ENCODE results near the gene TMEM26. TPM values are rescaled to one million over a fixed set of nuclear protein-coding genes. Genes with fewer than 3 reads are reported as not detected.

The TMEM26 gene
- total RNA-seq, result not detected

- CTCF ChIA-PET, result no interaction called here
- Mint-ChIP-seq H3K36me3 (ENCODE audit: low read depth) (no peaks in the 10 kb centered on the region), H3K27me3 (peaks cover 54% of the 10 kb centered on the region), H3K4me3 (no peak within 1 kb of the TSS), H3K27ac (no peak within 1 kb of the TSS), H3K4me1 (peaks cover 3% of the 10 kb centered on the region), H3K9me3 (no peaks in the 10 kb centered on the region)
- DNase-seq, result no peak
- POLR2A ChIA-PET, result no interaction called here
Measured at GRCh38 chr10:61452655-61453641, at the start of gene TMEM26. Gene TMEM26 (minus strand): TSS chr10:61453381. CDS start chr10:61453081, 300 bp downstream.

- Mint-ChIP-seq H3K27ac (no peak overlapping the region), H3K4me1 (no peaks in the 10 kb centered on the region), H3K27me3 (no peaks in the 10 kb centered on the region), H3K4me3 (no peak overlapping the region), H3K9me3 (no peaks in the 10 kb centered on the region), H3K36me3 (ENCODE audit: low read depth) (no peaks in the 10 kb centered on the region)
- CTCF ChIA-PET, result no interaction called here
- POLR2A ChIA-PET, result no interaction called here
- no peak for DNase-seq
Measured at GRCh38 chr10:61500460-61500859, 47.3 kb upstream of the TMEM26 start.

GRCh38 chr10:61492364-61492995, 39.3 kb upstream of the TMEM26 start:
- Mint-ChIP-seq H3K27me3 (no peaks in the 10 kb centered on the region), H3K4me3 (no peak overlapping the region), H3K4me1 (no peaks in the 10 kb centered on the region), H3K27ac (no peak overlapping the region), H3K36me3 (ENCODE audit: low read depth) (no peaks in the 10 kb centered on the region), H3K9me3 (no peaks in the 10 kb centered on the region)
- CTCF ChIA-PET, result no interaction called here
- DNase-seq, result no peak
- POLR2A ChIA-PET, result no interaction called here

- no peaks in the 10 kb centered on the region for H3K36me3 Mint-ChIP-seq (ENCODE audit: low read depth)
- H3K4me3 Mint-ChIP-seq, result no peak overlapping the region
- H3K27ac Mint-ChIP-seq, result no peak overlapping the region
- ChIA-PET POLR2A (no interaction called here), CTCF (no interaction called here)
- H3K27me3 Mint-ChIP-seq, result no peaks in the 10 kb centered on the region
- H3K4me1 Mint-ChIP-seq, result no peaks in the 10 kb centered on the region
- no peaks in the 10 kb centered on the region for H3K9me3 Mint-ChIP-seq
- no peak for DNase-seq
Measured at GRCh38 chr10:61487506-61487905, 34.3 kb upstream of the TMEM26 start.

GRCh38 chr10:61486738-61487396, 33.7 kb upstream of the TMEM26 start:
- ChIA-PET POLR2A (no interaction called here), CTCF (no interaction called here)
- no peaks in the 10 kb centered on the region for H3K27me3 Mint-ChIP-seq
- no peaks in the 10 kb centered on the region for H3K9me3 Mint-ChIP-seq
- DNase-seq, result no peak
- no peaks in the 10 kb centered on the region for H3K4me1 Mint-ChIP-seq
- no peaks in the 10 kb centered on the region for H3K36me3 Mint-ChIP-seq (ENCODE audit: low read depth)
- H3K4me3 Mint-ChIP-seq, result no peak overlapping the region
- no peak overlapping the region for H3K27ac Mint-ChIP-seq

- Mint-ChIP-seq H3K4me1 (no peaks in the 10 kb centered on the region), H3K36me3 (ENCODE audit: low read depth) (no peaks in the 10 kb centered on the region), H3K9me3 (no peaks in the 10 kb centered on the region), H3K27me3 (no peaks in the 10 kb centered on the region), H3K4me3 (no peak overlapping the region), H3K27ac (no peak overlapping the region)
- ChIA-PET POLR2A (no interaction called here), CTCF (no interaction called here)
- no peak for DNase-seq
Measured at GRCh38 chr10:61486251-61486650, 33.1 kb upstream of the TMEM26 start.

- Mint-ChIP-seq H3K4me3 (no peak overlapping the region), H3K36me3 (ENCODE audit: low read depth) (no peaks in the 10 kb centered on the region), H3K9me3 (no peaks in the 10 kb centered on the region), H3K27ac (no peak overlapping the region), H3K4me1 (no peaks in the 10 kb centered on the region), H3K27me3 (no peaks in the 10 kb centered on the region)
- DNase-seq, result no peak
- ChIA-PET CTCF (no interaction called here), POLR2A (no interaction called here)
Measured at GRCh38 chr10:61481597-61481996, 28.4 kb upstream of the TMEM26 start.

- DNase-seq, result no peak
- H3K4me3 Mint-ChIP-seq, result no peak overlapping the region
- no peaks in the 10 kb centered on the region for H3K9me3 Mint-ChIP-seq
- H3K36me3 Mint-ChIP-seq (ENCODE audit: low read depth), result no peaks in the 10 kb centered on the region
- CTCF ChIA-PET, result no interaction called here
- no peak overlapping the region for H3K27ac Mint-ChIP-seq
- H3K27me3 Mint-ChIP-seq, result no peaks in the 10 kb centered on the region
- POLR2A ChIA-PET, result no interaction called here
- no peaks in the 10 kb centered on the region for H3K4me1 Mint-ChIP-seq
Measured at GRCh38 chr10:61480208-61480607, 27.0 kb upstream of the TMEM26 start.

GRCh38 chr10:61478621-61479312, 25.6 kb upstream of the TMEM26 start:
- Mint-ChIP-seq H3K4me1 (no peaks in the 10 kb centered on the region), H3K9me3 (no peaks in the 10 kb centered on the region), H3K4me3 (no peak overlapping the region), H3K36me3 (ENCODE audit: low read depth) (no peaks in the 10 kb centered on the region), H3K27me3 (no peaks in the 10 kb centered on the region), H3K27ac (no peak overlapping the region)
- ChIA-PET CTCF (no interaction called here), POLR2A (no interaction called here)
- DNase-seq, result no peak

- no peak for DNase-seq
- Mint-ChIP-seq H3K27ac (no peak overlapping the region), H3K4me3 (no peak overlapping the region), H3K27me3 (no peaks in the 10 kb centered on the region), H3K36me3 (ENCODE audit: low read depth) (no peaks in the 10 kb centered on the region), H3K4me1 (no peaks in the 10 kb centered on the region), H3K9me3 (no peaks in the 10 kb centered on the region)
- POLR2A ChIA-PET, result no interaction called here
- CTCF ChIA-PET, result no interaction called here
Measured at GRCh38 chr10:61477451-61477850, 24.3 kb upstream of the TMEM26 start.

GRCh38 chr10:61476529-61476928, 23.3 kb upstream of the TMEM26 start:
- CTCF ChIA-PET, result no interaction called here
- Mint-ChIP-seq H3K9me3 (no peaks in the 10 kb centered on the region), H3K27ac (no peak overlapping the region), H3K4me1 (no peaks in the 10 kb centered on the region), H3K4me3 (no peak overlapping the region), H3K36me3 (ENCODE audit: low read depth) (no peaks in the 10 kb centered on the region), H3K27me3 (no peaks in the 10 kb centered on the region)
- no peak for DNase-seq
- POLR2A ChIA-PET, result no interaction called here

GRCh38 chr10:61475449-61475873, 22.3 kb upstream of the TMEM26 start:
- H3K9me3 Mint-ChIP-seq, result no peaks in the 10 kb centered on the region
- ChIA-PET POLR2A (interaction anchor here (0.6 kb wide), 1 partner anchor 547 kb away, joined by 3 read pairs; no protein-coding TSS in a partner anchor), CTCF (no interaction called here)
- no peak overlapping the region for H3K27ac Mint-ChIP-seq
- no peak overlapping the region for H3K4me3 Mint-ChIP-seq
- no peaks in the 10 kb centered on the region for H3K27me3 Mint-ChIP-seq
- no peak for DNase-seq
- H3K36me3 Mint-ChIP-seq (ENCODE audit: low read depth), result no peaks in the 10 kb centered on the region
- no peaks in the 10 kb centered on the region for H3K4me1 Mint-ChIP-seq

GRCh38 chr10:61472090-61472674, 19.0 kb upstream of the TMEM26 start:
- H3K27ac Mint-ChIP-seq, result no peak overlapping the region
- no peak for DNase-seq
- H3K4me3 Mint-ChIP-seq, result no peak overlapping the region
- POLR2A ChIA-PET, result no interaction called here
- CTCF ChIA-PET, result no interaction called here
- no peaks in the 10 kb centered on the region for H3K4me1 Mint-ChIP-seq
- H3K36me3 Mint-ChIP-seq (ENCODE audit: low read depth), result no peaks in the 10 kb centered on the region
- no peaks in the 10 kb centered on the region for H3K27me3 Mint-ChIP-seq
- H3K9me3 Mint-ChIP-seq, result no peaks in the 10 kb centered on the region
